Suprapubic skin (tissue), 4 donors: Measurements from ENCODE around the gene NEK6. TPM values are rescaled to one million over a fixed set of nuclear protein-coding genes. Genes with fewer than 3 reads are reported as not detected.
A peak's percentile ranks its signal among the peaks of the same experiment; 100 is the strongest.

Source experiments
- DNase-seq, 2 donors: peaks; one replicate each; pipeline ENCODE4 v3.0.0-alpha.2; 2019; ENCODE audit warnings: low spot score in 2 of 2
- H3K27ac ChIP-seq: fragments of 200-600 bp; sonication (generic); one replicate; pipeline ENCODE4 v1.5.1; 2019
- H3K27me3 ChIP-seq: fragments of 200-600 bp; sonication (generic); one replicate; pipeline ENCODE4 v1.5.1; 2019
- H3K36me3 ChIP-seq: fragments of 200-600 bp; sonication (generic); one replicate; pipeline ENCODE4 v1.5.1; 2019
- H3K4me1 ChIP-seq: fragments of 200-600 bp; sonication (generic); one replicate; pipeline ENCODE4 v1.5.1; 2019
- H3K4me3 ChIP-seq: fragments of 200-600 bp; sonication (generic); one replicate; pipeline ENCODE4 v1.5.1; 2019; ENCODE audit warnings: mild to moderate bottlenecking
- H3K9me3 ChIP-seq: fragments of 200-600 bp; sonication (generic); one replicate; pipeline ENCODE4 v1.5.1; 2019
- EP300 ChIP-seq: sonication (generic); formaldehyde crosslinking; IDR thresholded peaks from one replicate; pipeline ENCODE4 v1.6.1; 2017; ENCODE audit warnings: antibody characterized with exemption
- POLR2A ChIP-seq, 2 donors: fragments of 450-650 bp; IDR thresholded peaks; one replicate each; pipeline ENCODE4 v1.6.1; 2017; ENCODE audit warnings: antibody characterized with exemption in 2 of 2, mild to moderate bottlenecking in 2 of 2, moderate library complexity in 2 of 2
- POLR2AphosphoS5 ChIP-seq, 3 donors: sonication (generic); formaldehyde crosslinking; IDR thresholded peaks; one replicate each; pipeline ENCODE4 v1.6.1; 2017; ENCODE audit warnings: antibody characterized with exemption in 3 of 3
- WGBS: methylation state at CpG from one replicate; pipeline ENCODE4 v1.1.5; 2018; 5-methylcytosine and 5-hydroxymethylcytosine counted together
- total RNA-seq, 4 donors: library from RNA; depleted of rRNA; stranded (reverse); fragments of >200 nt; gene quantifications; one replicate each; pipeline ENCODE4 v1.1.0, GENCODE V29; 2016
- TF ChIP-seq, protein P1 (sequence below), 2 donors: fragments of 200-600 bp in 1 of 2; fragments of 450-650 bp in 1 of 2; sonication (generic) in 1 of 2; IDR thresholded peaks; one replicate each; pipeline ENCODE4 v1.5.1; 2016 to 2019; ENCODE audit warnings: antibody characterized with exemption in 2 of 2, mild to moderate bottlenecking in 1 of 2, moderate library complexity in 1 of 2

Gene NEK6
- total RNA-seq, 4 donors from 2014 or later = 5.4 to 17.5 (median 10.6) TPM

DNA sequence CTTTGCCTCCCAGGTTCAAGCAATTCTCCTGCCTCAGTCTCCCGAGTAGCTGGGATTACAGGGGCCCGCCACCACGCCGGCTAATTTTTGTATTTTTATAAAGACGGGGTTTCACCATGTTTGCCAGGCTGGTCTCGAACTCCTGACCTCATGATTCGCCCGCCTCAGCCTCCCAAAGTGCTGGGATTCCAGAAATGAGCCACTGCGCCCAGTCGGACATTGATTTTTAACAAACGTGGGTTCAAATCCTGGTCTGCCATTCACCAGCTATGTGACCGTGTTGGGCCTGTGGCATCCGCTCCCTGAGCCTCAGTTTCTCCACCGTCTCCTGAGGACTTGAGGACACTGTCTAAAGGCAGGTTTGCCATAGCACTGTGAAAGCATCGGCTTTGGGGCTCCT, 41.8 kb upstream of the NEK6 start:
- no peaks in the 10 kb centered on the region for H3K36me3 ChIP-seq
- H3K4me3 ChIP-seq = no peak overlapping the region
- no peaks in the 10 kb centered on the region for H3K27me3 ChIP-seq
- WGBS = 93% methylated on average over 15 of the region's 15 CpGs
- no peak for DNase-seq
- TF ChIP-seq POLR2AphosphoS5 (IDR thresholded peaks at IDR 0.05) (no peak), POLR2A (IDR thresholded peaks at IDR 0.05) (no peak), EP300 (no peak)
- TF ChIP-seq, protein P1, sequence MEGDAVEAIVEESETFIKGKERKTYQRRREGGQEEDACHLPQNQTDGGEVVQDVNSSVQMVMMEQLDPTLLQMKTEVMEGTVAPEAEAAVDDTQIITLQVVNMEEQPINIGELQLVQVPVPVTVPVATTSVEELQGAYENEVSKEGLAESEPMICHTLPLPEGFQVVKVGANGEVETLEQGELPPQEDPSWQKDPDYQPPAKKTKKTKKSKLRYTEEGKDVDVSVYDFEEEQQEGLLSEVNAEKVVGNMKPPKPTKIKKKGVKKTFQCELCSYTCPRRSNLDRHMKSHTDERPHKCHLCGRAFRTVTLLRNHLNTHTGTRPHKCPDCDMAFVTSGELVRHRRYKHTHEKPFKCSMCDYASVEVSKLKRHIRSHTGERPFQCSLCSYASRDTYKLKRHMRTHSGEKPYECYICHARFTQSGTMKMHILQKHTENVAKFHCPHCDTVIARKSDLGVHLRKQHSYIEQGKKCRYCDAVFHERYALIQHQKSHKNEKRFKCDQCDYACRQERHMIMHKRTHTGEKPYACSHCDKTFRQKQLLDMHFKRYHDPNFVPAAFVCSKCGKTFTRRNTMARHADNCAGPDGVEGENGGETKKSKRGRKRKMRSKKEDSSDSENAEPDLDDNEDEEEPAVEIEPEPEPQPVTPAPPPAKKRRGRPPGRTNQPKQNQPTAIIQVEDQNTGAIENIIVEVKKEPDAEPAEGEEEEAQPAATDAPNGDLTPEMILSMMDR (IDR thresholded peaks at IDR 0.05) = no peak
- no peaks in the 10 kb centered on the region for H3K9me3 ChIP-seq
- H3K27ac ChIP-seq = no peak overlapping the region
- peaks cover 43% of the 10 kb centered on the region for H3K4me1 ChIP-seq

DNA sequence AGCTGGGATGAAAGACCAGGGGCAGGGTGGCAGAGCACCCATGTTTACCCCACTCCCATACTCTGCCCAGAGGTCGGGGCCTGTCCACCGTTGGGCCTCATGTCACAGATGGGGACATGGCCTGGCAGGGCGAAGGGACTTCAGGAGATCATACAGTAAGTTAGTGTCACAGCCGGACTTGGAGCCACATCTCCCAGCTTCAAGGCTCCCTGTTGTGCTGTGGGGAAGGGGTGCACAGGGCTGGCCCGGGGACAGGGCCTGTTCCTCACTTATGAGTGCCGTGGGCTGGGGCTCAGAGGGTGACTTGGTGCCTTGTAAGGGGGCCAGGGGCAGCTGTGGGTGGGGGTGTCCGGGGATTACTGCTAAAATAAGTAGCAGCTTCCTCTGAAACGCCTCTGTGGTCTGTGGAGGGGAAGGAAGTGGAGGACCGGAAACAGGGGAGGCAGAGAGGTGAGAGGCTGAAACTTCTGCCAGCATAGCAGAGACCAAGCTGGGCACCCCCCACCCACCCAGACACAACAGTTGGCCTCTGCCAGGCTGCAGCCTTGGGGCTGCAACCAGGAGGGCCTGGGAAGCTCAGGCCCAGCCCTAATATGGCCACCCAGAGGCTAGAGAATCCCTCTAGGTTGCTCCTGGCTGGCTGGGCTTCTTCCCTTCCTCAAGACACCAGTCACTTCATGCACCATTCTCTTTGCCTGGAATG, 41.1 kb upstream of the NEK6 start:
- Histone ChIP-seq H3K9me3 (no peaks in the 10 kb centered on the region), H3K27me3 (no peaks in the 10 kb centered on the region), H3K4me1 (peaks cover 47% of the 10 kb centered on the region), H3K36me3 (no peaks in the 10 kb centered on the region), H3K27ac (no peak overlapping the region), H3K4me3 (no peak overlapping the region)
- DNase-seq = peak in 1 of 2 donors; percentile 64
- TF ChIP-seq POLR2A (IDR thresholded peaks at IDR 0.05) = no peak
- TF ChIP-seq EP300 = no peak
- no peak for TF ChIP-seq POLR2AphosphoS5 (IDR thresholded peaks at IDR 0.05)
- TF ChIP-seq, protein P1 (IDR thresholded peaks at IDR 0.05) = no peak
- WGBS = 58% methylated on average over 8 of the region's 9 CpGs

DNA sequence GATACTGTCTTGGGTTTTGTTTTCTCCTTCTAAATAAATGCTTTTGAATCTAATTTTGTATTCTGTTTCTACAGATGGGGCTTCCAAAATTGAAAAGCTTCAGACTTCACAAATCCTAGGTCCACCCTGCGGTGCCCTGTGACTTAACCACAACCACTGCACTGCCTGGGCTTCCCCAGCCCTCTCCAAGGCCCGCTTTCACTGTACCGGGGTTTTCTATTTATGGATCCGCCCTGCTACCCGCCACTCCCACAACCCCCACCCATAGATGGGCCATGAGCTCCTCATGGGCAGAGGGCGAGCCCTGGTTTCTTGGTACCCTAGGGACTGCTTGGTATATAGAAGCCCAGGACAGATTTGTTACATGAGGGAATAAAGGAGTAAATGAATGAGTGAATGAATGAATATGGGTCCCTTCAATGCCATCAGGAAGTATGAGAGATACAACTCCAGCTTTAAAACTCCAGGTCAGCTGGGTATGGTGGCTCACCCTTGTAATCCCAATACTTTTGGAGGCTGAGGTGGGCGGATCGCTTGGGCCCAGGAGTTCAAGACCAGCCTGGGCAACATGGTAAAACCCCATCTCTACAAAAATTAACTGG, 39.8 kb upstream of the NEK6 start:
- Histone ChIP-seq H3K4me3 (no peak overlapping the region), H3K4me1 (peaks cover 50% of the 10 kb centered on the region), H3K27ac (peak overlapping the region; percentile 28), H3K9me3 (no peaks in the 10 kb centered on the region), H3K27me3 (no peaks in the 10 kb centered on the region), H3K36me3 (no peaks in the 10 kb centered on the region)
- TF ChIP-seq, protein P1 (IDR thresholded peaks at IDR 0.05) = no peak
- TF ChIP-seq EP300 = no peak
- TF ChIP-seq POLR2A (IDR thresholded peaks at IDR 0.05) = no peak
- TF ChIP-seq POLR2AphosphoS5 (IDR thresholded peaks at IDR 0.05) = no peak
- DNase-seq = peak in 1 of 2 donors; percentile 34
- 82% methylated on average over 8 of the region's 8 CpGs for WGBS

DNA sequence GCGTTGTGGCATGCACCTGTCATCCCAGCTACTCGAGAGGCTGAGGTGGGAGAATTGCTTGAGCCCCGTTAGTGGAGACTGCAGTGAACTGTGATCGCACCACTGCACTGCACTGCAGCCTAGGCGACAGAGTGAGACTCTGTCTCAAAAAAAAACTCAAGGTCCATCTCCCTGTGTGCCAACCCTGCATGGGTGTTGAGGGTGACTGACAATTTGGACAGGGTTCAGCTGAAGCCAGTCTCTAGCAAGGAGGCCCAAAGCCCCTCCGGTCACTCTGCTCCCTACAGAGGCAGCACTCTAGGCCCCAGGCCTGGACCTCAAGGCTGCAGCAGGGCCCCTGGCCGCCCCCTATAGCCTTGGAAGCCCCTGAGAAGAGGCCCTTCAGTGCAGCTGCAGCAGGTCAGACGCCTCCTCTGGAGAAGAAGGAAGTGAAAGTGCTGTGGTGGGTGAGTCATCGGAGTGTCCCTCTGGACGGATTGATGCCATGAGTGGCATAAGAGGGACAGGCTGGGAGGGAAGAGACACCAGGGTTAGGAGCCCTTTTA, 39.2 kb upstream of the NEK6 start:
- H3K9me3 ChIP-seq = no peaks in the 10 kb centered on the region
- WGBS = 87% methylated on average over 10 of the region's 10 CpGs
- H3K4me1 ChIP-seq = peaks cover 50% of the 10 kb centered on the region
- H3K27me3 ChIP-seq = no peaks in the 10 kb centered on the region
- no peaks in the 10 kb centered on the region for H3K36me3 ChIP-seq
- DNase-seq = peak; percentile 67 to 72
- no peak overlapping the region for H3K4me3 ChIP-seq
- H3K27ac ChIP-seq = peak overlapping the region; percentile 28
- no peak for TF ChIP-seq EP300
- TF ChIP-seq POLR2A (IDR thresholded peaks at IDR 0.05) = no peak
- TF ChIP-seq, protein P1 (IDR thresholded peaks at IDR 0.05) = no peak
- no peak for TF ChIP-seq POLR2AphosphoS5 (IDR thresholded peaks at IDR 0.05)

DNA sequence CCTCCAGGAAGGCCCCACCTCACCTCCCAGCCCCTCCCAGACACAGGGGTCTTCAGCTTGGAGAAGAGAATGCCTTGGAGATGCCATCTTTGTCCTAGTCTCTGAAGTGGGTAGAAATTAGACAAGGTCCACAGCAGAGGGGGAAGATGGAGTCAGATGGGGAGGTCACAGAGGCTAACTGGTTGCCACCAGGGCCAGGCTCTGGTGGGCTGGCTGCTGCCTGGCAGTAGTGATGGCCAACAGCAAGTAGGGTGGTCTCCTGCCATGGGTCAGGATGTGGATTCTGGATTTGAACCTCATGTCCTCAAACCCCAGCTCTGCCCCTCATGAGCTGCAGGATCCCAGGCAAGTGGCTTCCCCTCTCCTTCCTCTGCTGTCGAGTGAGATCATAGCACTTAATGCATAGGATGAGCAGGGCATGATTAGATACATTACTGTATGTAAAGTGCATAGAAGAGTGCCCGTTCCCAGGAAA, 38.7 kb upstream of the NEK6 start:
- H3K4me1 ChIP-seq = peaks cover 52% of the 10 kb centered on the region

More for the DNA sequence above, 38.7 kb upstream of the NEK6 start:
- Histone ChIP-seq H3K4me3 (no peak overlapping the region), H3K9me3 (no peaks in the 10 kb centered on the region), H3K36me3 (no peaks in the 10 kb centered on the region), H3K27ac (peak overlapping the region; percentile 9), H3K27me3 (no peaks in the 10 kb centered on the region)
- peak in 1 of 2 donors; percentile 21 for DNase-seq
- TF ChIP-seq POLR2AphosphoS5 (IDR thresholded peaks at IDR 0.05) = no peak
- TF ChIP-seq, protein P1 (IDR thresholded peaks at IDR 0.05) = no peak
- TF ChIP-seq EP300 = no peak
- TF ChIP-seq POLR2A (IDR thresholded peaks at IDR 0.05) = no peak
- WGBS = 92% methylated on average over 2 of the region's 2 CpGs
